ENCODE measurements around the gene CCDC12.
A peak's percentile ranks its signal among the peaks of the same experiment; 100 is the strongest.

CCDC12 gene

DNA sequence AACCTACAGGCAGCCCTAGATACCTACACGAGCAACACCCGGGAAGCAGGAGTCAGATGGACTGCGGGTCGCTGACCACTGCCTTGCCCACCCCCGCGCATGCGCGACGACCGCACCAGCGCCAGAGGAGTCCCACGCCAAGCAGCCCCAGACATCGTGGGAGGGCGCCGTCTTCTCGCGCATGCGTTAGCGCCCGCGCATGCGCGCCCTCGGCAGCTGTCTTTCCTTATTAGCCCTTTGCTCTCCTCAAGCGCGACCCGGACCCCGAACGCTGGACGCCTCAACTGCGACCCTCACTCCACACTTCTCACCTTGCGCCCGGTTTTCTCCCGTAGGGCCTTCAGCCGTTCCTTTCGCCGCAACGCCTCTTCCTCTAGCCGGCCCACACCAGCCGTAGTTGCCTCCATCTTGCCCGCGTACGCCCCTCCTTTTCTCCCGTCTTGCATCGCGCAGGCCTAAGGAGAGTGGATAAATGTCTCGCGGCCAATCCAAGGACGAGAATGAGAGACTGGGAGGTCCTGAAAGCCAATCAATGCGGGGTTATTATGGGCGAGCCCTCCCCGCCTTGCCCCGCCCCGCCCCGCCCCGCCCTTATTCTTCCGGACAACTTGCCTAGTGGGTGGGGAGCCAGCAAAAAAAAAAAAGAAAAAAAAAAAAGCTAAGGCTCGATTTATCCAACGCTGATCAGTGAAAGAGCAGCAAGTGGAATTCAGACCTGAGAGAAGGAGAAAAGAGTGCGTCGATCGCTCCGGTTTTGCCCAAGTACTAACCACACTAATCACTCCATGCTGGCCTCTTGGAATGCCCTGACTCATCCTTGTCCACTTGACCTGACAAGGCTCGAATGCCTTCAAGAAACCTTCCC, at the start of gene CCDC12:
Gene CCDC12 (minus strand): TSS at position 420 of the 865 bp plus-strand sequence. CDS start 13 bp downstream, at position 407.
- DNase-seq (ENCODE audit: low spot score) = peak; percentile 97

DNA sequence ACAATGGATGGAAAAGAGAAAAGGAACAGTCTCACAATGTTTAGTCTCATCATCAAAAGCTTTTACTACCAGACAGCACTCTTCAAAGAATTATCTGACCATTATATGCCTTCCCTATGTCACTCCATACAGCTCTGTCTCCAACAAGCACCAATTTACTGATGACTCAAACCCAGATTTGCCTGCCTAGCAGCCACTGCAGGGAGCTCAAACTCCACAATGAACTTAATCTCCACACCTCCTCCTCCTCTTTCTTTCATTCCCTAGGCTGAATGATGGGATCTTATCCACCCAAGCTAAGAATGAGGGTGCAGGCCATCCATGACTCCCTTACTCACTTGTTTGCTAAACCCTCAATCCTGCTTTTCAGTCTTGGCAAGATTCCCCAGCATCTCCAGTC, 48.4 kb upstream of the CCDC12 start:
- no peak for DNase-seq (ENCODE audit: low spot score)

DNA sequence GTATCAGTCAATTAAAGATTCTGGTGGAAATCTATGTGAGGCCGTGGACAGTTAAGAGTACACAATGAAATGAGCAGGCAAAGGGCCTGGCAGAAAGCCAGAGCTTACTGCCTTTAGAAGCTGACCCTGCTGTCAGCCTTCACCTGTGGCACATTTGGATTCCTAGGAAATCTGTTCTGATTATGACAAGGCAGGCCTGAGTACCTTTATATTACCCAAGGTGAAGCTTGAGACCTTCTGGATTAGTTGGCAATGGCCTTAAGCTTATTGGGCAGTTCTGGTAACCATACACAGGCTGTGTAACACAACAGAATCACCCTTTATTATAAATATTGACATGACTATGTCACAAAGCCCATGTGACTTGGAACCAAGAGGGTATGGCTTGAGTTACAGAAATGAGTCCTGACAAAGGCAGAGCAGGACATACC, 46.1 kb upstream of the CCDC12 start:
- no peak for DNase-seq (ENCODE audit: low spot score)

DNA sequence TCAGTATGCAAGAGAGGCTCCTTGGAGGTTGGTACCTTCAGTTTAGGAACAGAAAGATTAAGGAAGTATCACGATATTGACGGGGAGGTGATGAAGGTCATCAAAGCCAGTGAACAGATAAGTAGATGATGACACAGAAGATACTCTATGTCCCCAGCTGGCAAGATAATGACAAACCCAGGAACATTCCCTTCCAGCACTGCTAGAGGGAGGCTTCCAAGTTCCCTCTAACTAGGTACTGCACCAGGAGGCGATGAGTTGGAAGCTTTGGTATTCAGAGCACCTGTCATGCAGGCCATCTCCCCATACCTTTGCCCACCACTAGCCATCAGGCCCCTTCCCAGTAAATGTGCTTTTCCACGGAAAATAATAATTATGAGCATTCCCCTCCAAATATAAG, 43.8 kb upstream of the CCDC12 start:
- DNase-seq (ENCODE audit: low spot score) = no peak

DNA sequence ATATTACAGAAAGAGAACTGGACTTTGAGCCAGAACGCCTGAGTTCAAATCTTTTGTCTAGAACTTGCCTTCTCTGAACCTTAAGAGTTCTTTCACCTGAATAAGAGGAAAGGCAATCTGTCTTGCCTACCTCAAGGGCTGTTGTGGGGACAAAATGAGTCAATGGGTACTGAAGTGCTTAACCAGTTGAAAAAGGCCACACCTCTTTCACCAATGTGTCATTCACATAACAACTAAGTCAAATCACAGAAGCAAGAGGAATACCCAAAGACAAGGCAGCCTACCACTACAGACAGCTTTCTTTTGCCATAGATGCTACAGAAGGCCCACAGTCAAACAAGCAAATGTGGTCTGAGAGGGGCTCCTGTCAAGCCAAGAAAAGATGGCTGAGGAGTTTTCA, 42.7 kb upstream of the CCDC12 start:
- DNase-seq (ENCODE audit: low spot score) = peak; percentile 60

DNA sequence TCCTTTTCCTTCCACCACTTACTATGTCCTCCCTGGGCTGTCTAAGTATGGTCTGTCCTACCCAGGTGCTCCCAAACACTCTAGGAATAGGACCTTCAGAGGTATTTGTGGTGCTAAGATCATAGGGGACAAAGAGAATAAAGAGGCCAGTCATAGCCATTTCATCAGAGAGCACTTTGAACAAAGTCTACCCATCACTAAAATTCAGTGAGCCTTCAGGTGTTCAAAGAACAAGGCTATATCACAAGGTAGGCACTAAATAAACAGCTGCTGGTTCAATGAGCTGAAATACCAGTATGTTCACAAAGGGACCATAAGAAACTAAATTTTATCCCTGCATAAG, 41.7 kb upstream of the CCDC12 start:
- no peak for DNase-seq (ENCODE audit: low spot score)

DNA sequence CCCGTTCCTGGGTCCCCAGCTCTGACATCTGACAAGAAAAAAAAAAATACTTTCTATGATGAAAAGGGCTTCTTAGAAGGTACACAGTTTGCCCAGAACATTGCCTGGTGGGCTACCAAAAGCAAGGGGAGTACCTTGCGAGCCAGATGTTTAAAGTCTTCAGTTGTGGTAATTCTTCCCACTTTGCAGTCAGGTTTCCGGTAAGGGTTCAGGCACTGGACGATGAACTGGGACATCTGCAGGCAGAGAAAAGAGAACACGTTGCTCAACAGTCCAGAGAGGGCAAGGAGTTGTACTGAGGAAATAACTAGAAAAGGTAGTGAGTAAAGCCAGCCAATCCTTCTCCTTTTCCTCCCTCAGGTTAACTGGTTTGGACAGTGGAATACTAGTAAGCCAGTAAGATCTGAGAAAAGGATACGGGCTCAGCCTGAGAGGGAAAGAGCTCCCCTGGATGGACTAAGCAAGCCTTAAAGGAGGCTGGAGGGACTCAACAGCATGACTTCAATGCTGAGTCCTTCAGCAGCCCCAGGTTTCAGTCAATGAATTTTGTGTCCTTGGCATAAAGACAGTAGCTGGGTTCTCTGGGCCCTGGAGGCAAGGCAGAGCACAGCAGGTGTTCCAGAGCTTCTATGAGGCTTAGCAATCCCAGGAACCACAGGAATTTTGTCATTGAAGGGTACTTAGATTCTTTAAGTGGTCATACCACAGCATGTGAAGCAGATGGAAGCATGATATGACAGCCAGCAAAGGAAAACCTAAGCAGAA, 41.1 kb upstream of the CCDC12 start:
- DNase-seq (ENCODE audit: low spot score) = no peak

DNA sequence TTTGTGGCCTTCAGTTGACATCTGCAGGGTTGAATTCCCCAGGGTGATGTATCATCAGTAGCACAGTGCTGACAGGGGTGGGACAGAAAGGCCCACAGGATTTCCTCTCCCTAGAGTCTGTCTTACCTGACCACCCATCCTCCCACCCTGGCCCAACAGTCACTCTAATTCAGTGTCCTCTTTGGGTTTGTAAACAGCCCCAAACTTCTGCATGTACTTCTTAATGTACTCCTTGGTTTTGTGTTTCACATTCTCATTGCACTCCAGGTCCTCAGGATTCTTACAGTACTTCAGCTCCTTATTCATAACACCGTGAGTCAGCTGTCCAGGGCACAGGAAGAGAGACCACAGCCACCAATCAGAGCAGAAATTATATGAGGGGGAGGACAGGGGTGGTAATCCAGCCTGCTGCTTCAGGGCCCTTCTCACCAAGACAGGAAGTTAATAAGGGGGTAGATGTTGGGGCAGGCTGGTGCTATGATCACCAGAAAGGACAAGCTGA, 40.4 kb upstream of the CCDC12 start:
- DNase-seq (ENCODE audit: low spot score) = peak; percentile 59

DNA sequence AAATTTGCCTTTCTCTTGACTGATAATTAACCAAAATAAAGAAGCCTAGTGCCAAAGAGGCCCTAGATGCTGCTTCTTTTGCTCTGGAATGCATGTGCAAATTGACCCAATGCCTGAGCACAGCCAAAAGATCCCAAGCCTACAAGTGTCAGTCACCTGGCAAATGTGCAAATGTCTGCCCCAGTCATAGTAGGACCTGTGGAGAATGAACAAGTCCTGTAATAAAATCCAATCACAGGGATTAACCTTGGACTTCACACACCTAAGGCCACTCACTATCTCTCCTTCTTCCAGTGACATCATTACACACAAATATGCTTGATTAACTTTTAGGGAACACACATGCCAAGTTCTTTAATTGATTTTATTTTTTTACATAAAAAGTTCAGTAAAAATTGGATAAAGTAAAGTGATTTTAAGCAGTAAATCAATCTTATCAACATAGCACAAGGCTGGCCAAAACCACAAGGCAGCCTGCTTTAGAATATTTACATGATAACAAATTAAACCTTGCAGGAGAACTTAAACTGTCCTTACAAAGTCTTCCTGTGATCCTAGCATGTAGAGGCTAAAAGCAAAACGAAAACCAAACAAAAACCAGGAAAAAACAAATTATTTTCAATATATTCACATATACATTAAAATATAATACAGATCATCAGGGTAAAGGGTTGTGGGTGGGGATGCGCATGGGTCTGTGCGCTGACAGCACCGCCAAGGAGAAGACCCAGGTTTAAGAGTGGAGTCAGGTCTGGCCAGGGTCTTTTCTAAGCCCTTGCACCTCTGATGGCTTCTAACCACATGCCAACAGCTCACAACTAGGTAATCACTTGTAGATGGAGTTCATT, 39.8 kb upstream of the CCDC12 start:
- DNase-seq (ENCODE audit: low spot score) = no peak

DNA sequence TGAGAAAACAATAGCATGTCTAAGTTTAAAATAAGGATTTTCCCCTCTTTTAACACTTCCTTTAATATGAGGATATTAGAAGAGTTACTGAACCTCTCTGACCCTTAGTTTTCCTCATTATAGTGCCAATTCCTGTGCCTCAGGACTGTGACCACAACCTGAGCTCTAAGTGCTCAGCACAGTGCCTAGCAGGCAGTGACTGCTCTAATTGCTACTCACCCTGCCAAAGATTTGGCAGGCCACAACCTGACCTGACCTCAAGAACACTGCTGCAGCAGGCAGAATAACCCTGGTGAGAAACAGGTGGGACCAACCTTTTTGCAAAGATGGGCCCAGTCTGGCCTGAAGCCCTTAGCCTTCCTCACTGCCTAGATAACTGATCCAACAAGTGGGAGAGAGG, 38.6 kb upstream of the CCDC12 start:
- no peak for DNase-seq (ENCODE audit: low spot score)

DNA sequence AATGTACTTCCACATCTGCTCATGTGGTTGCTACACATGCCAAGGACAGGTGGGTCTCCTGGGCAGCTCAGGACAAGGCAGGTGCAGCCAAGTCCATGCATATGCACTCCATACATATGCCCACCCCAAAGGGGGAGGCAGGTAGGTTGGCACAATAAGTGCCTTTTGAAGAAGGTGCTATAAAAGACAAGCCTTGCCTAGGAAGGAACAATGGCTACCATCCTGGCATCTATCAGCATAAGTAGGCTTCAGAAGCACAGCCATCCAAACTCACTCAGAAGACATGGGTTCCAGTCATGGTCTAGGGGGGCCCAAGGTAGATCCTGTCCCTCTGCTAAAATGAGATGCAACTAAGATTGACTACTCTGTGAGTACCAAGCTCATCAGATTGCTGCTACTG, 37.5 kb upstream of the CCDC12 start:
- DNase-seq (ENCODE audit: low spot score) = no peak

DNA sequence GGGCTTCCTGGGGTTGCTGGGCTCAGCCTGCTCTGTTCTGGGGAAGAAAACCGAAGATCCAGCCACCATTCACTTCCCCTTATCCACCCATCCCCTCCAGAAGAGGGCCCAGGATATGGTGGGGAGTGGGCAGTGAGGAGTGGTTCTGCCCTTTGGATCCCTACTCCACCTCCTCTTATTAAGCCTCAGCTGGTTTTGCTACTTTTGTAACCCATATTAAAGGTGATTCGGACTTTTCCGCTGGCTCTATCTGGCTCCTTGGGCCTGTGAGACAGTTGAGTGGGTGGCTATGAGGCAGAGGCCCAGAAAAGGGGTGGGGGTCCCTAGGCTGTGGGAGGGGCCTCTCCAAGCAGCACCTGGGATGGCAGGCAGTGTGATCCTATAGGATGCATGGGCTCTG, 36.7 kb upstream of the CCDC12 start:
- DNase-seq (ENCODE audit: low spot score) = no peak

DNA sequence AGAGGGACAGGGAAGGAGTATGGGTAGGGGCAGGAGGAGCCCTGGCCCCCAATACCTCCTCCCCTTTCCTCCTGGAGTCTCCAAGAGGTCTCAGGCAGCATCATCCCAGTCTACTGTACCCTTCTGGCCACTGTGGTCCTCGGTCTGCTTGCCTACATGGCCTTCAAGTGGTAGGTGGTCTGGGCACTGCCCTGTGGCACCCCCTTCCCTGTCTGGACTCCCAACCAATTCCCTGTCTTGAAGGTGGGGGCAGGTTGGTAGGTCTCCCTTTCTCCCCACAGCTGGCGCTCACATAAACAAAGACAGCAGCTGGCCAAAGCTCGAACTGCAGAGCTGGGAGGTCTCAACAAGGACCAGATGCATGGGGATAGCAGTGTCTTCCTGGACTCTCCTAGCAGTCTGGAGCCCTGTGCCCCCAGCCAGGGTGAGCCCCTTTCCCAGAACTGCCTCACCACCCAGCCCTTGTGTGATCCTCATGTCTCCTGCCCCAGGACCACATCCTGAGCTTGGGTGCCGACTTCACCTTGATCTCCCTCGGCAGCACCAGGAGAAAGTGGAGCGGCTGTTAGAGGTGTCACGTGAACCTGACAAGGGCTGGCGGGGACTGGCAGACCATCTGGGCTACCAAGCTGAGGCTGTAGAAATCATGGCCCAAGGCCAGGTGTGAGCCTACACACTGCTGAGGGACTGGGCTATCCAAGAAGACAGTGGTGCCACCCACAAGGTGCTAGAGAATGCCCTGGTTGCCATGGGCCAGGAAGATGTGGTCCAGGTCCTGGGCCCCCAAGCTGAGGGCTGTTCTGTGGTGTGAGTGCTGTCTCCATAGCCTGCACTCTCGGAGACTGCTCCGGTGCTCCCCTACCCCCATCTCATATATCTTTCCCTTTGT, 36.0 kb upstream of the CCDC12 start:
- no peak for DNase-seq (ENCODE audit: low spot score)

DNA sequence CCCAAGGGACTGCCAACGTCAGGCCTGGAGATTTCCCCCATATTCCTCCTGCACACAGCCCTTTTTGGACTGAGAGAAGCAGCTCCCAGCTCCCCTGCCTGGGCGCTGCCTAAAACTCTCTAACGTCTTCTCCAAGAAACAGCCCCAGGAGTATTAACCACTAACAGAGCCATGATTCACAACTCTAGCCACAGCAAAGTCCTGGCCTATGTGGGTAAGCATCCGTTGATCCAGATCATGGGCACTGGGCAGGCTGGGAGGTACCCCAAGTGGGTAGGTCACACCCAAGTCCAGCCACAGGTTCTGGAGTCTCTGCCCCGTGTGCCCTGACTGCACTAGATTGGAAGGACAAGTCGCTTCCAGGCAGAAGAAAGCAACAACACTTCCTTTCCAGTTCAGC, 34.8 kb upstream of the CCDC12 start:
- DNase-seq (ENCODE audit: low spot score) = no peak

DNA sequence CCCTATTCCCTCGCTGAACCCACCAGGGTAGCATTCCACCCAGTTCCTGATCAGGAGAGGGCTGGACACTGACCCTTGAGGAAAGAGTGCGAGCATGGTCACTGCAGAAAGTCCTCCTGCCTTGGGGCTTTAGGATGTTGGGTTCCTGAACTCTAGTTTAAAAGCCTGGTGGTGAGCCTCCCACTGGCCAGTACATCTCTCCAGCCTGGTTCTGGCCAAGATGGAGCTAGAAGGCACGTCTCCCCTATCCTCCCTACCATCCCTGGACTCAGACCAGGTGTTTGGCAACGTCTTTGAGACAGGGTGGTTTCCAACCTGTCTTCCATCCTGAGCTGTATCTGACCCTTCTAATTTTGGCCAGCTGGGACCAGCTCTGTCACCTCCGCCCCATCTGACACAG, 34.4 kb upstream of the CCDC12 start:
- DNase-seq (ENCODE audit: low spot score) = no peak

DNA sequence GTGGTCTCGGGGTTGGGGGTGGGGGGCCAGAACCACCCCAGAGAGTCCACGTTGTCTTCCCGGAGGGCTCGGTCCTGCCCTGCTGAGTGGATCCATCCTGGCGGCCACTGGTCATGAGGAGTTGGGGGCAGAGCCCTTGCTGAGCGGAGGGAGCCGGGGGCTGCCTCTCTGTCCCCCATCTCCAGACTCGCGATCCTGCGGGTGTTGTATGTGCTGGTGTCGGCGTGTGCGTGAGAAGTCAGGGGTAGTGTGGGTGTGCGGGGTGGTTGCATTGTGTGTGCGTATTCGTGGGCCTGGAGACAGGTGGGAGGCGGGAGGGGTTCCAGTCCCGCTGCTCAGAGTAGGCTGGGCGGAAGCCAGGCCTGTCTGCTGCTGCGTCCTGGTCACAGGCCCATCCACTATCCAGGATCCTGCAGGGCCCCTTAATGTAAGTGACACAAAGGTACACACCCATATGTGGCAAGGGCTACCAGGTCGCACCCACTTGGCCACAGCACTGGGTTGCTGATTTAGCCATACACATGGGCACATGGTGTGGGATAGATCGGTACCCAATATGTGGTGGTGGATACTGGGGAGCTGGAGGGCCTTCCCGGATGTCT, 33.7 kb upstream of the CCDC12 start:
- no peak for DNase-seq (ENCODE audit: low spot score)

DNA sequence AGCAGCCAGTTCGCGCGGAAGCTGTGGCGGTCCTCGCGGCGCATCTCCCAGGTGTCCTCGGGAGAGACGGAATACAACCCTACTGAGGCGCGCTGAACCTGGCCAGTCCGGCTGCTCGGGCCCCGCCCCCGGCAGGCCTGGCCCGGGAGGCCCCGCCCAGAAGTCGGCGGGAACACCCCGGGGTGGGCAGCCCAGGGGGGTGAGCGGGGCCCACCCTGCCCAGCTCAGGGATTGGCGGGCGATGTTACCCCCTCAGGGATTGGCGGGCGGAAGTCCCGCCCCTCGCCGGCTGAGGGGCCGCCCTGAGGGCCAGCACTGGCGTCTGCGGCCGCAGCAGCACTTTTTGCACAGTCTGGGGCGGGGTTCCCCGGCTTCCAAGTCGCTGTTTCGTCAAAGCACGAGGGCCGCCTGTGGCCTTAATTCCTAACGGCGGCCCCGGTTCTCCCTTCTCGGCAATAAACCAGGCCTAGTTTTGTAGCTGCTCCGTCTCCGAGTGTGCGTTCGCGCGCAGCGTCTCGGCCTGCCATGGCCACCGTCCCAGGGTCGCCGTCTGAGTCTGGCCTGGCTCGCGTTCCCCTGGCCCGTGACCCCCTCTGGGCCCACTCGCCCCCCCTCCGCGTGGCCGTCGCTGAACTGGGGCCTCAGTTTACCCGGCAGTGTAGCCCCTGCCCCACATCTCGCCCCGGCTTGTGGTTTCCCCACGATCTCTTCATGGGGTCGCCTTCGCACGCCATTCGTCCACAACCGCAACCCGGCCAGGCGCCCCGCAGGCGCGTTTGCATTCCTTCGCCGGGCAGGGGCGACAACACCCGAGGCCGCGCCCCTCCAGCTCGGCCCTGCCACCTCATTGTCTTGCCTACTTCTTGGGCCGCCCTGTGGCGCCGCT, 32.9 kb upstream of the CCDC12 start:
- peak; percentile 65 for DNase-seq (ENCODE audit: low spot score)

DNA sequence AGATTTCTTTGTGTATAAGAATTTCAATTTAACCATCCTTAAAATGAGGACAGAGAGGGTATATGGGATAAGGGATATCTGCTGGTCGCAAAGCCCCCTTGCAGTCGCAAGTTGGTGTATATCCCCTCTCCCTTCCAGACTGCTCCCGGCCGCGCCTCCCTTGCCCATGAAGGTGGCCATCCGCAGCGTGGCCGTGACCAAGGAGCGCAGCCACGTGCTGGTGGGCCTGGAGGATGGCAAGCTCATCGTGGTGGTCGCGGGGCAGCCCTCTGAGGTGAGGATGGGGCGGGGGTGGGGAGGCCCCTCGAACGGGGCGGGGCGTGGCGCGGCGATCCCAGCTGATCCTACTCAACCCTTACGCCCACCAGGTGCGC, 32.3 kb upstream of the CCDC12 start:
- DNase-seq (ENCODE audit: low spot score) = no peak

DNA sequence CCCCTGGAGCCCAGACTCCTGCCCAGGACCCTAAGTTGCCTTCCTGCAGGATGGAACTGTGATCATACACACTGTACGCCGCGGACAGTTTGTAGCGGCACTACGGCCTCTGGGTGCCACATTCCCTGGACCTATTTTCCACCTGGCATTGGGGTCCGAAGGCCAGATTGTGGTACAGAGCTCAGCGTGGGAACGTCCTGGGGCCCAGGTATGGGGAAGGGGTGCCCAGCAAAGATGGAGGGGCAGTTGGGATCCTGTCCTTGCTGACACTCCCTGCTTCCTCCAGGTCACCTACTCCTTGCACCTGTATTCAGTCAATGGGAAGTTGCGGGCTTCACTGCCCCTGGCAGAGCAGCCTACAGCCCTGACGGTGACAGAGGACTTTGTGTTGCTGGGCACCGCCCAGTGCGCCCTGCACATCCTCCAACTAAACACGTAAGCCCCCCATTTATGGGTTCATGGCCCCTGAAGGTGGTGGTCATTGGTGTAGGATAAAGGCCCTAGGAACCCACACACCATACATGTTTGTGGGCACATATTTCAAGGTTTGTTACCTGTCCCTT, 31.8 kb upstream of the CCDC12 start:
- DNase-seq (ENCODE audit: low spot score) = no peak
